OCI-LY1 (cell line): ENCODE data around the gene MRTFA.
"Not testable (repeated sequence)": the region's sequence is repeated elsewhere in the genome, so short reads cannot be mapped to it uniquely, and the experiment has no call there.

Source experiments
- H2AFZ ChIP-seq: fragments of 200-600 bp; sonication (generic), shearing (Covaris generic); 2 replicates; pipeline ENCODE4 v1.6.0; 2014; ENCODE audit warnings: antibody characterized with exemption, mild to moderate bottlenecking, low read length
- H3F3A ChIP-seq: fragments of 200-600 bp; sonication (generic), shearing (Covaris generic); 2 replicates; pipeline ENCODE4 v1.6.0; 2014; ENCODE audit warnings: mild to moderate bottlenecking, antibody characterized with exemption, low read length, moderate library complexity; ENCODE audit not compliant: insufficient read depth
- H3K27ac ChIP-seq: fragments of 200-600 bp; sonication (generic); 2 replicates; pipeline ENCODE4 v1.5.1; 2014; ENCODE audit warnings: low read length, mixed run types, mild to moderate bottlenecking, low read depth; ENCODE audit not compliant: poor library complexity, severe bottlenecking
- H3K27me3 ChIP-seq: fragments of 200-600 bp; sonication (generic); 2 replicates; pipeline ENCODE4 v1.6.0; 2014; ENCODE audit warnings: antibody characterized with exemption, mild to moderate bottlenecking, low read length, moderate library complexity; ENCODE audit not compliant: insufficient read depth
- H3K36me3 ChIP-seq: fragments of 200-600 bp; sonication (generic); 2 replicates; pipeline ENCODE4 v1.6.1; 2014; ENCODE audit warnings: mild to moderate bottlenecking, antibody characterized with exemption, low read length, moderate library complexity, mixed read lengths; ENCODE audit not compliant: insufficient read depth
- H3K4me1 ChIP-seq: fragments of 200-600 bp; sonication (generic); 2 replicates; pipeline ENCODE4 v1.5.1; 2014; ENCODE audit warnings: mild to moderate bottlenecking, low read length, moderate library complexity; ENCODE audit not compliant: insufficient read depth, severe bottlenecking
- H3K4me2 ChIP-seq: fragments of 200-600 bp; sonication (generic), shearing (Covaris generic); 2 replicates; pipeline ENCODE4 v1.6.1; 2014; ENCODE audit warnings: low read length
- H3K4me3 ChIP-seq: fragments of 200-600 bp; sonication (generic); 2 replicates; pipeline ENCODE4 v1.5.1; 2014; ENCODE audit warnings: low read length, low read depth, mild to moderate bottlenecking, mixed read lengths; ENCODE audit not compliant: poor library complexity, severe bottlenecking
- H3K79me2 ChIP-seq: fragments of 200-600 bp; shearing (Covaris generic); 2 replicates; pipeline ENCODE4 v1.6.1; 2016; ENCODE audit warnings: mixed run types, low read length, mixed read lengths; ENCODE audit not compliant: insufficient read depth
- H3K9ac ChIP-seq: fragments of 200-600 bp; sonication (generic), shearing (Covaris generic); 2 replicates; pipeline ENCODE4 v1.6.1; 2014; ENCODE audit warnings: mild to moderate bottlenecking, low read length, mixed read lengths
- H3K9me2 ChIP-seq: fragments of 200-600 bp; sonication (generic), shearing (Covaris generic); 2 replicates; pipeline ENCODE4 v1.6.1; 2014; ENCODE audit warnings: low read depth, mild to moderate bottlenecking, low read length, mixed read lengths
- H3K9me3 ChIP-seq: fragments of 200-600 bp; shearing (Covaris generic); 2 replicates; pipeline ENCODE4 v1.6.1; 2014; ENCODE audit warnings: low read length, mixed read lengths
- H4K20me1 ChIP-seq: fragments of 200-600 bp; sonication (generic), shearing (Covaris generic); 2 replicates; pipeline ENCODE4 v1.6.0; 2016; ENCODE audit warnings: mild to moderate bottlenecking, low read length; ENCODE audit not compliant: insufficient read depth
- CTCF ChIP-seq: fragments of 200-600 bp; sonication (generic), shearing (Covaris generic); IDR thresholded peaks from 2 replicates; pipeline ENCODE4 v1.5.1; 2017; ENCODE audit warnings: mild to moderate bottlenecking, antibody characterized with exemption, low read length, moderate library complexity, mixed read lengths
- EZH2 ChIP-seq: fragments of 200-600 bp; sonication (generic), shearing (Covaris generic); IDR thresholded peaks from 2 replicates; pipeline ENCODE4 v1.8.0; 2017; ENCODE audit warnings: borderline replicate concordance, mixed run types, mild to moderate bottlenecking, antibody characterized with exemption, low read length, moderate library complexity, mixed read lengths

MRTFA gene

GRCh38 chr22:40504285-40505249, 132.0 kb downstream of the MRTFA start:
- no peaks in the 10 kb centered on the region for H3K9me3 ChIP-seq
- no peak overlapping the region for H2AFZ ChIP-seq
- no peak overlapping the region for H3K9ac ChIP-seq
- H3K4me1 ChIP-seq: peaks cover 32% of the 10 kb centered on the region
- H4K20me1 ChIP-seq: no peaks in the 10 kb centered on the region
- H3K9me2 ChIP-seq: no peaks in the 10 kb centered on the region
- H3K4me2 ChIP-seq: no peak overlapping the region
- H3K79me2 ChIP-seq: no peaks in the 10 kb centered on the region
- H3K36me3 ChIP-seq: 0 out of 2 replicates have a peak, but pooled peaks cover 4% of the 10 kb centered on the region
- no peak for TF ChIP-seq EZH2
- no peak for TF ChIP-seq CTCF
- H3F3A ChIP-seq: no peaks in the 10 kb centered on the region
- H3K4me3 ChIP-seq: no peak overlapping the region
- no peaks in the 10 kb centered on the region for H3K27me3 ChIP-seq
- H3K27ac ChIP-seq: no peak overlapping the region

- H3K9me3 ChIP-seq: no peaks in the 10 kb centered on the region
- no peaks in the 10 kb centered on the region for H3K27me3 ChIP-seq
- H3K9me2 ChIP-seq: no peaks in the 10 kb centered on the region
- H3K36me3 ChIP-seq: 0 out of 2 replicates have a peak, but pooled peaks cover 4% of the 10 kb centered on the region
- no peak overlapping the region for H3K4me3 ChIP-seq
- peaks cover 28% of the 10 kb centered on the region for H3K4me1 ChIP-seq
- no peak overlapping the region for H3K27ac ChIP-seq
- H3K79me2 ChIP-seq: no peaks in the 10 kb centered on the region
- no peak overlapping the region for H3K4me2 ChIP-seq
- no peaks in the 10 kb centered on the region for H4K20me1 ChIP-seq
- no peak overlapping the region for H2AFZ ChIP-seq
- H3F3A ChIP-seq: no peaks in the 10 kb centered on the region
- no peak overlapping the region for H3K9ac ChIP-seq
- no peak for TF ChIP-seq EZH2
- TF ChIP-seq CTCF: no peak
Observed at GRCh38 chr22:40502919-40503318, 133.6 kb downstream of the MRTFA start.

GRCh38 chr22:40500465-40500786, 136.1 kb downstream of the MRTFA start:
- not testable (repeated sequence) for H3K27ac ChIP-seq, H3K36me3 ChIP-seq, H3K4me2 ChIP-seq, H4K20me1 ChIP-seq, H3K79me2 ChIP-seq, H3F3A ChIP-seq, H3K9me2 ChIP-seq, H3K9ac ChIP-seq, H3K9me3 ChIP-seq, H3K4me3 ChIP-seq, H3K27me3 ChIP-seq, H2AFZ ChIP-seq
- peaks cover 22% of the 10 kb centered on the region for H3K4me1 ChIP-seq

GRCh38 chr22:40499209-40499623, 137.3 kb downstream of the MRTFA start:
- no peaks in the 10 kb centered on the region for H3K9me2 ChIP-seq
- H4K20me1 ChIP-seq: no peaks in the 10 kb centered on the region
- no peaks in the 10 kb centered on the region for H3K79me2 ChIP-seq
- H3K9ac ChIP-seq: no peak overlapping the region
- H3F3A ChIP-seq: no peaks in the 10 kb centered on the region
- no peaks in the 10 kb centered on the region for H3K27me3 ChIP-seq
- no peaks in the 10 kb centered on the region for H3K36me3 ChIP-seq
- no peak overlapping the region for H3K27ac ChIP-seq
- TF ChIP-seq CTCF (no peak), EZH2 (no peak)
- H3K9me3 ChIP-seq: no peaks in the 10 kb centered on the region
- H2AFZ ChIP-seq: no peak overlapping the region
- H3K4me3 ChIP-seq: no peak overlapping the region
- H3K4me1 ChIP-seq: peaks cover 22% of the 10 kb centered on the region
- H3K4me2 ChIP-seq: no peak overlapping the region
